OCI-LY7 (cell line): ENCODE measurements around the gene BCL11A.

Experiments used
- CTCF ChIP-seq: fragments of 200-600 bp; sonication (generic); conservative IDR thresholded peaks from 2 replicates; pipeline ENCODE4 v1.5.1; 2014; ENCODE audit warnings: mild to moderate bottlenecking, antibody characterized with exemption, low read length, moderate library complexity, mixed read lengths
- EZH2phosphoT487 ChIP-seq: fragments of 200-600 bp; sonication (generic); IDR thresholded peaks from 2 replicates; pipeline ENCODE4 v1.6.1; 2018; ENCODE audit warnings: low read depth, borderline replicate concordance, mild to moderate bottlenecking, mixed run types, antibody characterized with exemption, low read length, moderate library complexity, mixed read lengths

DNA sequence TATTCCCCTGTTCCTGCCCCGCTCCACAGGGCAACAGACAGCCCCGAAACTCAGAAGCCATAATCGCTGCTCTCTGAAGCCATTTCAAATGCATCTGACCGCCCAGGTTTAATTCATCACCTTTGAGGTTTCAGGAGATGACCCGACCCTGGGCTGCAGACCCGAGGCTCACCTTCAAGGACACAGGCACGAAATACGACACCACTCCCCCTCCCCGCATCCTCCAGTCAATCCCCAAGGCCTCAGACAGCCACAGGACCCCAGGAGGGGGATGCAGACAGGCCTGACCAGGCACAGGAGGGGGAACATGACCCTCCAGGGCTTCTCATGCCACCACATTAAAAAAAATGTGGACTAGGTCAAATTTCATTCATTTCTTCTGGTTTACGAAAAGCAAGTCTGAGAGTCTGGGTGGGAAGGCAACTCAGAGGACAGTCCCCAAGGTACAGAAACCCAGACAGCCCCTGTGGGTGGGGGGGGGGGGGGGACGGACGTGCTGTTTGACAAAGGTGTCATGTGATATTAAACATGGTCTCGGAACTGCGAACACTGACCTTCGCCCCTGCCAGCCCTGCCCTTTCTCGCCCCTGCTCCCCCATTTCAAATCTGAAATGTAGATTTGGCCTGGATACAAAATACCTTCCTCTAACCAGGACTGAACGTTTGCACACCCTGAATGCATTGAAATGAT is 142.9 kb downstream of the BCL11A start:
- TF ChIP-seq CTCF, result no peak
- no peak for TF ChIP-seq EZH2phosphoT487
